SH-SY5Y (cell line): Measurements from ENCODE around the gene RANGAP1.

Experiments used
- GATA2 ChIP-seq: IDR thresholded peaks from 2 replicates; pipeline ENCODE4 v1.6.1; 2011; ENCODE audit warnings: mild to moderate bottlenecking, low read depth, low read length
- GATA3 ChIP-seq: IDR thresholded peaks from 2 replicates; pipeline ENCODE4 v1.6.1; 2011; ENCODE audit warnings: low read depth, mild to moderate bottlenecking, low read length, moderate library complexity

DNA sequence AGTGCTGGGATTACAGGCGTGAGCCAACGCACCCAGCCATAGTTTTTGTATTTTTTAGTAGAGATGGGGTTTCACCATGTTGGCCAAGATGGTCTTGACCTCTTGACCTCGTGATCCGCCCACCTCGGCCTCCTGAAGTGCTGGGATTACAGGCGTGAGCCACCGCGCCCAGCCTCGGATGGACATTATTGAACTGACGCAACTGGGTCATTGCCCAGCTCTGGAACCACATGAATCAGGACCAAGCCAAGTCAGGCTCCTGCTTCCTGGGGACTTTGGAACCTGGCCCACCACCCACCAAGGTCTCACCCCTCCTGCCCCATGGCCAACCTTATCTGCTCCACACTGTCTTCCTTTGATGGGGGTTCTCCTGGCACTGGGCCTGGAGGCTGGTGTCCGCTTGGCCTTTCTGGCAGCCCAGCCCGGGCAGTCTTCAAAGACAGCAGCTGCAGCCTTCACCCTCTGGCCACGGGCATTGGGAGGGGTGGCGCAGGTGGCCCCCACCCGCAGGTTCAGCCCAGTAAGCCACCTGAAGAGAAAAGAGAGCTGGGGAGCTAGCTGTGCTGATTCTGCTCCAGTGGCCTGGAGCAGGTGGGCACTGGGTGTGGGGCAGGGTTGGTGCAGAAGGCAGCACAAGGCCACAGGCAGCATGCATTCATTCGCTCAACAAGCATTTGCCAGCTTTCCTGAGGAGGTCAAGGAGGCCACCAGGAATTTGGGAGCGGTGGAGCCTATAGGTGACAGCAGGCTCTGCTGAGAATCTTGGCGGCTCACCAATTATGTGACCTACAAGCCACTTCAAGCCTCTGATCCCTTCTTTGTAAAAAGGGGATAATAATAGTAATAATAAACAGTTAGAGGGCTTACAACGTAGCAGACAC lies 50.9 kb downstream of the RANGAP1 start:
- TF ChIP-seq GATA3 (no peak), GATA2 (no peak)
